Measurements from ENCODE around the gene PDE1A. TPM values are rescaled to one million over a fixed set of nuclear protein-coding genes. Genes with fewer than 3 reads are reported as not detected.

PDE1A gene
- total RNA-seq, 2 experiments from 2014 or later: not detected

GRCh38 chr2:182299632-182300031 lies 127.2 kb downstream of the PDE1A start:
- no peak overlapping the region for H3K27ac Mint-ChIP-seq
- peaks cover 2% of the 10 kb centered on the region for H3K9me3 Mint-ChIP-seq
- intact Hi-C loops (cut with DNase I, micrococcal nuclease): no loop called here

GRCh38 chr2:182298456-182298855 lies 128.4 kb downstream of the PDE1A start:
- H3K9me3 ChIP-seq (ENCODE audit: control insufficient read depth in 1 of 2, insufficient read depth in 1 of 2, low read length in 2 of 2): no peaks in the 10 kb centered on the region
- Mint-ChIP-seq H3K9me3 (peaks cover 2% of the 10 kb centered on the region), H3K4me3 (no peak overlapping the region), H3K4me1 (ENCODE audit: low read depth) (no peaks in the 10 kb centered on the region), H3K36me3 (ENCODE audit: low read depth) (no peaks in the 10 kb centered on the region), H3K27ac (no peak overlapping the region), H3K27me3 (no peaks in the 10 kb centered on the region)
- no peaks in the 10 kb centered on the region for H3K36me3 ChIP-seq (ENCODE audit: insufficient read depth, low read length)
- H3K27ac ChIP-seq (ENCODE audit: low read depth in 1 of 2, low read length in 2 of 2): no peak overlapping the region
- ATAC-seq (ENCODE audit: poor library complexity) (no peak), DNase-seq (no peak)
- H3K27me3 ChIP-seq (ENCODE audit: control insufficient read depth in 1 of 2, insufficient read depth in 2 of 2, low read length in 2 of 2): no peaks in the 10 kb centered on the region
- H3K4me1 ChIP-seq (ENCODE audit: insufficient read depth, low read length): no peaks in the 10 kb centered on the region
- ChIA-PET POLR2A (no interaction called here), CTCF (no interaction called here)
- intact Hi-C loops (cut with DNase I, micrococcal nuclease): no loop called here
- TF ChIP-seq, protein P1, sequence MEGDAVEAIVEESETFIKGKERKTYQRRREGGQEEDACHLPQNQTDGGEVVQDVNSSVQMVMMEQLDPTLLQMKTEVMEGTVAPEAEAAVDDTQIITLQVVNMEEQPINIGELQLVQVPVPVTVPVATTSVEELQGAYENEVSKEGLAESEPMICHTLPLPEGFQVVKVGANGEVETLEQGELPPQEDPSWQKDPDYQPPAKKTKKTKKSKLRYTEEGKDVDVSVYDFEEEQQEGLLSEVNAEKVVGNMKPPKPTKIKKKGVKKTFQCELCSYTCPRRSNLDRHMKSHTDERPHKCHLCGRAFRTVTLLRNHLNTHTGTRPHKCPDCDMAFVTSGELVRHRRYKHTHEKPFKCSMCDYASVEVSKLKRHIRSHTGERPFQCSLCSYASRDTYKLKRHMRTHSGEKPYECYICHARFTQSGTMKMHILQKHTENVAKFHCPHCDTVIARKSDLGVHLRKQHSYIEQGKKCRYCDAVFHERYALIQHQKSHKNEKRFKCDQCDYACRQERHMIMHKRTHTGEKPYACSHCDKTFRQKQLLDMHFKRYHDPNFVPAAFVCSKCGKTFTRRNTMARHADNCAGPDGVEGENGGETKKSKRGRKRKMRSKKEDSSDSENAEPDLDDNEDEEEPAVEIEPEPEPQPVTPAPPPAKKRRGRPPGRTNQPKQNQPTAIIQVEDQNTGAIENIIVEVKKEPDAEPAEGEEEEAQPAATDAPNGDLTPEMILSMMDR (IDR thresholded peaks at IDR 0.05): no peak
- H3K4me3 ChIP-seq (ENCODE audit: low read length): no peak overlapping the region

More at GRCh38 chr2:182299632-182300031, 127.2 kb downstream of the PDE1A start:
- no peak overlapping the region for H3K4me3 ChIP-seq (ENCODE audit: low read length)
- Mint-ChIP-seq H3K27me3 (no peaks in the 10 kb centered on the region), H3K36me3 (ENCODE audit: low read depth) (no peaks in the 10 kb centered on the region), H3K4me1 (ENCODE audit: low read depth) (no peaks in the 10 kb centered on the region), H3K4me3 (no peak overlapping the region)
- no peak overlapping the region for H3K27ac ChIP-seq (ENCODE audit: low read depth in 1 of 2, low read length in 2 of 2)
- TF ChIP-seq, protein P1 (IDR thresholded peaks at IDR 0.05): no peak
- H3K4me1 ChIP-seq (ENCODE audit: insufficient read depth, low read length): no peaks in the 10 kb centered on the region
- no peaks in the 10 kb centered on the region for H3K36me3 ChIP-seq (ENCODE audit: insufficient read depth, low read length)
- ChIA-PET POLR2A (no interaction called here), CTCF (no interaction called here)
- ATAC-seq (ENCODE audit: poor library complexity) (no peak), DNase-seq (no peak)
- no peaks in the 10 kb centered on the region for H3K27me3 ChIP-seq (ENCODE audit: control insufficient read depth in 1 of 2, insufficient read depth in 2 of 2, low read length in 2 of 2)
- no peaks in the 10 kb centered on the region for H3K9me3 ChIP-seq (ENCODE audit: control insufficient read depth in 1 of 2, insufficient read depth in 1 of 2, low read length in 2 of 2)

- no peaks in the 10 kb centered on the region for H3K9me3 Mint-ChIP-seq
- Histone ChIP-seq H3K4me3 (ENCODE audit: low read length) (no peak overlapping the region), H3K27ac (ENCODE audit: low read depth in 1 of 2, low read length in 2 of 2) (no peak overlapping the region), H3K4me1 (ENCODE audit: insufficient read depth, low read length) (no peaks in the 10 kb centered on the region), H3K27me3 (ENCODE audit: control insufficient read depth in 1 of 2, insufficient read depth in 2 of 2, low read length in 2 of 2) (no peaks in the 10 kb centered on the region), H3K9me3 (ENCODE audit: control insufficient read depth in 1 of 2, insufficient read depth in 1 of 2, low read length in 2 of 2) (no peaks in the 10 kb centered on the region), H3K36me3 (ENCODE audit: insufficient read depth, low read length) (no peaks in the 10 kb centered on the region)
- H3K36me3 Mint-ChIP-seq (ENCODE audit: low read depth): no peaks in the 10 kb centered on the region
- intact Hi-C loops (cut with DNase I, micrococcal nuclease): no loop called here
- H3K27ac Mint-ChIP-seq: no peak overlapping the region
- TF ChIP-seq, protein P1 (IDR thresholded peaks at IDR 0.05): no peak
- no peaks in the 10 kb centered on the region for H3K27me3 Mint-ChIP-seq
- ATAC-seq (ENCODE audit: poor library complexity) (no peak), DNase-seq (no peak)
- ChIA-PET CTCF (interaction anchor here (1.1 kb wide), 1 partner anchor 8 kb away, joined by 3 read pairs; no protein-coding TSS in a partner anchor), POLR2A (no interaction called here)
- no peaks in the 10 kb centered on the region for H3K4me1 Mint-ChIP-seq (ENCODE audit: low read depth)
- no peak overlapping the region for H3K4me3 Mint-ChIP-seq
Measured at GRCh38 chr2:182291296-182291695, 135.5 kb downstream of the PDE1A start.
